ENCODE results near the gene SIK2.

DNA sequence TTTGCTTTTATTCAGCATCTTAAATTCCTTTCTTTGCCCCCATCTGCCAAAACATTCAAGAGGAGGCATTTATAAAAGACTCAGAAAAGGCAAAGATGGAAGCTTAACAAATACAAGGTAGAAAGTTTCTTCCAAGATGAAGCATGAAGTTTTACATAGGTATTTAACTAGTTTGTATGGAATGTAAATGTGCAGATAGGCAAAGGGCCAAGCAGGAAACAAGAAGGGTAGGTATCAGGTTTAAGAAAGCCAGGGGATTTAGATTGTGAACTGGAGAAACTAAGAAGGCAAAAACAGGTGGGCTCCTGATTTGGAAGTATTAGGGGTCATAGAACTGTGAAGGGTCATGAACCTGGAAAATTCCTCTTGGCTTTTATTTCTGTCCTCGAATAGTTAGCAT is 101.3 kb downstream of the SIK2 start:
- TF ChIP-seq CTCF (IDR thresholded peaks at IDR 0.05 in 8 of 11, conservative IDR thresholded peaks at IDR 0.05 in 3 of 11) (no peak), POLR2A (IDR thresholded peaks at IDR 0.05) (no peak)

Measured in spleen (tissue), 7 donors.